ENCODE data around the gene FARSA.
"Not testable (repeated sequence)": the region's sequence is repeated elsewhere in the genome, so short reads cannot be mapped to it uniquely, and the experiment has no call there.

FARSA gene

GRCh38 chr19:12896460-12896859, 37.1 kb downstream of the FARSA start:
- Histone ChIP-seq H3K9ac (ENCODE audit: low read length) (no peak overlapping the region), H3K27ac (ENCODE audit: low read length) (no peak overlapping the region), H3K4me1 (ENCODE audit: control insufficient read depth, low read depth, low read length) (no peaks in the 10 kb centered on the region), H3K36me3 (ENCODE audit: control insufficient read depth, low read depth, low read length) (peaks cover 47% of the 10 kb centered on the region), H3K27me3 (ENCODE audit: control insufficient read depth, insufficient read depth, low read length) (no peaks in the 10 kb centered on the region), H3K4me3 (ENCODE audit: low read length) (no peak overlapping the region), H3K9me3 (ENCODE audit: control insufficient read depth, low read depth, low read length) (no peaks in the 10 kb centered on the region)

- Histone ChIP-seq H3K9ac (ENCODE audit: low read length) (no peak overlapping the region), H3K9me3 (ENCODE audit: control insufficient read depth, low read depth, low read length) (no peaks in the 10 kb centered on the region), H3K27me3 (ENCODE audit: control insufficient read depth, insufficient read depth, low read length) (no peaks in the 10 kb centered on the region), H3K4me1 (ENCODE audit: control insufficient read depth, low read depth, low read length) (no peaks in the 10 kb centered on the region), H3K36me3 (ENCODE audit: control insufficient read depth, low read depth, low read length) (peaks cover 41% of the 10 kb centered on the region), H3K27ac (ENCODE audit: low read length) (no peak overlapping the region), H3K4me3 (ENCODE audit: low read length) (no peak overlapping the region)
Observed at GRCh38 chr19:12893582-12893981, 39.9 kb downstream of the FARSA start.

GRCh38 chr19:12891553-12892021, 41.9 kb downstream of the FARSA start:
- no peak overlapping the region for H3K27ac ChIP-seq (ENCODE audit: low read length)
- H3K27me3 ChIP-seq (ENCODE audit: control insufficient read depth, insufficient read depth, low read length), result peaks cover 17% of the 10 kb centered on the region

GRCh38 chr19:12890787-12891552, 42.5 kb downstream of the FARSA start, which contains the start of gene GCDH:
GCDH (plus strand) TSS chr19:12891160; CDS start chr19:12891305, 145 bp downstream.
- no peaks in the 10 kb centered on the region for H3K9me3 ChIP-seq (ENCODE audit: control insufficient read depth, low read depth, low read length)
- peak within 1 kb of the TSS; percentile 73 for H3K9ac ChIP-seq (ENCODE audit: low read length)
- H3K36me3 ChIP-seq (ENCODE audit: control insufficient read depth, low read depth, low read length), result peaks cover 20% of the 10 kb centered on the region
- peaks cover 23% of the 10 kb centered on the region for H3K27me3 ChIP-seq (ENCODE audit: control insufficient read depth, insufficient read depth, low read length)
- H3K4me1 ChIP-seq (ENCODE audit: control insufficient read depth, low read depth, low read length), result peaks cover 2% of the 10 kb centered on the region
- H3K4me3 ChIP-seq (ENCODE audit: low read length), result peak within 1 kb of the TSS; percentile 85
- peak within 1 kb of the TSS; percentile 78 for H3K27ac ChIP-seq (ENCODE audit: low read length)

More at GRCh38 chr19:12891553-12892021, 41.9 kb downstream of the FARSA start:
- Histone ChIP-seq H3K36me3 (ENCODE audit: control insufficient read depth, low read depth, low read length) (peaks cover 26% of the 10 kb centered on the region), H3K9me3 (ENCODE audit: control insufficient read depth, low read depth, low read length) (no peaks in the 10 kb centered on the region), H3K9ac (ENCODE audit: low read length) (peak overlapping the region; percentile 66), H3K4me1 (ENCODE audit: control insufficient read depth, low read depth, low read length) (no peaks in the 10 kb centered on the region), H3K4me3 (ENCODE audit: low read length) (peak overlapping the region; percentile 85)

- Histone ChIP-seq H3K4me3 (ENCODE audit: low read length) (peak overlapping the region; percentile 63), H3K27ac (ENCODE audit: low read length) (peak overlapping the region; percentile 78), H3K36me3 (ENCODE audit: control insufficient read depth, low read depth, low read length) (peaks cover 18% of the 10 kb centered on the region), H3K9ac (ENCODE audit: low read length) (peak overlapping the region; percentile 73), H3K27me3 (ENCODE audit: control insufficient read depth, insufficient read depth, low read length) (peaks cover 27% of the 10 kb centered on the region)
- not testable (repeated sequence) for H3K9me3 ChIP-seq (ENCODE audit: control insufficient read depth, low read depth, low read length); H3K4me1 ChIP-seq (ENCODE audit: control insufficient read depth, low read depth, low read length)
Observed at GRCh38 chr19:12890299-12890786, 43.2 kb downstream of the FARSA start.

- no peak overlapping the region for H3K4me3 ChIP-seq (ENCODE audit: low read length)
- no peaks in the 10 kb centered on the region for H3K9me3 ChIP-seq (ENCODE audit: control insufficient read depth, low read depth, low read length)
- H3K36me3 ChIP-seq (ENCODE audit: control insufficient read depth, low read depth, low read length), result peaks cover 1% of the 10 kb centered on the region
- peaks cover 44% of the 10 kb centered on the region for H3K27me3 ChIP-seq (ENCODE audit: control insufficient read depth, insufficient read depth, low read length)
- H3K27ac ChIP-seq (ENCODE audit: low read length), result no peak overlapping the region
- H3K9ac ChIP-seq (ENCODE audit: low read length), result no peak overlapping the region
- H3K4me1 ChIP-seq (ENCODE audit: control insufficient read depth, low read depth, low read length), result peaks cover 2% of the 10 kb centered on the region
Observed at GRCh38 chr19:12888006-12888603, 45.4 kb downstream of the FARSA start.

GRCh38 chr19:12886969-12887747, 46.4 kb downstream of the FARSA start, which contains the start of gene KLF1:
KLF1 (minus strand) TSS chr19:12887201; CDS start chr19:12887140, 61 bp downstream.
- Histone ChIP-seq H3K27ac (ENCODE audit: low read length) (no peak within 1 kb of the TSS), H3K9ac (ENCODE audit: low read length) (no peak within 1 kb of the TSS), H3K27me3 (ENCODE audit: control insufficient read depth, insufficient read depth, low read length) (peaks cover 44% of the 10 kb centered on the region), H3K4me3 (ENCODE audit: low read length) (peak within 1 kb of the TSS; percentile 69), H3K4me1 (ENCODE audit: control insufficient read depth, low read depth, low read length) (peaks cover 2% of the 10 kb centered on the region), H3K36me3 (ENCODE audit: control insufficient read depth, low read depth, low read length) (no peaks in the 10 kb centered on the region), H3K9me3 (ENCODE audit: control insufficient read depth, low read depth, low read length) (no peaks in the 10 kb centered on the region)

GRCh38 chr19:12886651-12886968, 46.9 kb downstream of the FARSA start:
- Histone ChIP-seq H3K4me3 (ENCODE audit: low read length) (no peak overlapping the region), H3K36me3 (ENCODE audit: control insufficient read depth, low read depth, low read length) (no peaks in the 10 kb centered on the region), H3K9me3 (ENCODE audit: control insufficient read depth, low read depth, low read length) (no peaks in the 10 kb centered on the region), H3K27ac (ENCODE audit: low read length) (no peak overlapping the region), H3K4me1 (ENCODE audit: control insufficient read depth, low read depth, low read length) (peaks cover 2% of the 10 kb centered on the region), H3K9ac (ENCODE audit: low read length) (no peak overlapping the region), H3K27me3 (ENCODE audit: control insufficient read depth, insufficient read depth, low read length) (peaks cover 44% of the 10 kb centered on the region)

- H3K4me1 ChIP-seq (ENCODE audit: control insufficient read depth, low read depth, low read length), result peaks cover 2% of the 10 kb centered on the region
- H3K9ac ChIP-seq (ENCODE audit: low read length), result no peak overlapping the region
- H3K4me3 ChIP-seq (ENCODE audit: low read length), result peak overlapping the region; percentile 69
- no peak overlapping the region for H3K27ac ChIP-seq (ENCODE audit: low read length)
- peaks cover 44% of the 10 kb centered on the region for H3K27me3 ChIP-seq (ENCODE audit: control insufficient read depth, insufficient read depth, low read length)
- no peaks in the 10 kb centered on the region for H3K36me3 ChIP-seq (ENCODE audit: control insufficient read depth, low read depth, low read length)
- H3K9me3 ChIP-seq (ENCODE audit: control insufficient read depth, low read depth, low read length), result no peaks in the 10 kb centered on the region
Observed at GRCh38 chr19:12885749-12886650, 47.5 kb downstream of the FARSA start.

- peak overlapping the region; percentile 49 for H3K9ac ChIP-seq (ENCODE audit: low read length)
- no peaks in the 10 kb centered on the region for H3K36me3 ChIP-seq (ENCODE audit: control insufficient read depth, low read depth, low read length)
- H3K27ac ChIP-seq (ENCODE audit: low read length), result no peak overlapping the region
Observed at GRCh38 chr19:12884926-12885748, 48.4 kb downstream of the FARSA start.

More at GRCh38 chr19:12884926-12885748, 48.4 kb downstream of the FARSA start:
- H3K4me3 ChIP-seq (ENCODE audit: low read length), result peak overlapping the region; percentile 69
- peaks cover 48% of the 10 kb centered on the region for H3K27me3 ChIP-seq (ENCODE audit: control insufficient read depth, insufficient read depth, low read length)
- H3K9me3 ChIP-seq (ENCODE audit: control insufficient read depth, low read depth, low read length), result no peaks in the 10 kb centered on the region
- H3K4me1 ChIP-seq (ENCODE audit: control insufficient read depth, low read depth, low read length), result peaks cover 2% of the 10 kb centered on the region
